Measurements from ENCODE around the gene TBKBP1.

GRCh38 chr17:47712330-47713023 is 18.5 kb downstream of the TBKBP1 start:
- TF ChIP-seq, protein P1, sequence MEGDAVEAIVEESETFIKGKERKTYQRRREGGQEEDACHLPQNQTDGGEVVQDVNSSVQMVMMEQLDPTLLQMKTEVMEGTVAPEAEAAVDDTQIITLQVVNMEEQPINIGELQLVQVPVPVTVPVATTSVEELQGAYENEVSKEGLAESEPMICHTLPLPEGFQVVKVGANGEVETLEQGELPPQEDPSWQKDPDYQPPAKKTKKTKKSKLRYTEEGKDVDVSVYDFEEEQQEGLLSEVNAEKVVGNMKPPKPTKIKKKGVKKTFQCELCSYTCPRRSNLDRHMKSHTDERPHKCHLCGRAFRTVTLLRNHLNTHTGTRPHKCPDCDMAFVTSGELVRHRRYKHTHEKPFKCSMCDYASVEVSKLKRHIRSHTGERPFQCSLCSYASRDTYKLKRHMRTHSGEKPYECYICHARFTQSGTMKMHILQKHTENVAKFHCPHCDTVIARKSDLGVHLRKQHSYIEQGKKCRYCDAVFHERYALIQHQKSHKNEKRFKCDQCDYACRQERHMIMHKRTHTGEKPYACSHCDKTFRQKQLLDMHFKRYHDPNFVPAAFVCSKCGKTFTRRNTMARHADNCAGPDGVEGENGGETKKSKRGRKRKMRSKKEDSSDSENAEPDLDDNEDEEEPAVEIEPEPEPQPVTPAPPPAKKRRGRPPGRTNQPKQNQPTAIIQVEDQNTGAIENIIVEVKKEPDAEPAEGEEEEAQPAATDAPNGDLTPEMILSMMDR (IDR thresholded peaks at IDR 0.05), result no peak
- TF ChIP-seq POLR2A (IDR thresholded peaks at IDR 0.05), result no peak

Measured in vagina (tissue), 2 donors.